Prostate gland (tissue), 2 donors: ENCODE measurements around the gene STAMBP. TPM values are rescaled to one million over a fixed set of nuclear protein-coding genes. Genes with fewer than 3 reads are reported as not detected.
A peak's percentile ranks its signal among the peaks of the same experiment; 100 is the strongest.

ENCODE experiments used
- DNase-seq: peaks from one replicate; pipeline ENCODE4 v3.0.0-alpha.2; 2019; ENCODE audit warnings: low spot score
- H3K27ac ChIP-seq, 2 donors: fragments of 200-600 bp; sonication (generic); 2 replicates each; pipeline ENCODE4 v1.5.1; 2017 to 2019
- H3K27me3 ChIP-seq: fragments of 200-600 bp; sonication (generic); replicated peaks from 2 replicates; pipeline ENCODE4 v1.5.1; 2019; ENCODE audit not compliant: insufficient read depth
- H3K36me3 ChIP-seq, 2 donors: fragments of 200-600 bp; sonication (generic); 1 replicate in 1 of 2; 2 replicates in 1 of 2; pipeline versions ENCODE4 v1.5.1 to v1.8.1; 2017 to 2019
- H3K4me1 ChIP-seq: fragments of 200-600 bp; sonication (generic); replicated peaks from 2 replicates; pipeline ENCODE4 v1.5.1; 2019
- H3K4me3 ChIP-seq, 2 donors: fragments of 200-600 bp; sonication (generic); 2 replicates each; pipeline ENCODE4 v1.5.1; 2017 to 2019
- H3K9me3 ChIP-seq: fragments of 200-600 bp; sonication (generic); 2 replicates; pipeline ENCODE4 v1.5.1; 2017
- POLR2A ChIP-seq: fragments of 450-650 bp; IDR thresholded peaks from one replicate; pipeline ENCODE4 v1.6.1; 2016; ENCODE audit warnings: antibody characterized with exemption, mild to moderate bottlenecking
- POLR2AphosphoS5 ChIP-seq: sonication (generic); formaldehyde crosslinking; IDR thresholded peaks from one replicate; pipeline ENCODE4 v1.6.1; 2017; ENCODE audit warnings: antibody characterized with exemption
- WGBS: methylation state at CpG from one replicate; pipeline ENCODE4 v1.1.5; 2018; 5-methylcytosine and 5-hydroxymethylcytosine counted together
- intact Hi-C: fragments of 100-400 bp; cut with DNase I; formaldehyde crosslinking; loops from one replicate; pipeline ENCODE4 v1.14.2; 2022
- total RNA-seq, 2 donors: library from RNA; depleted of rRNA; stranded (reverse); fragments of >200 nt; gene quantifications; one replicate each; pipeline ENCODE4 v1.1.0, GENCODE V29; 2016
- TF ChIP-seq, protein P1 (sequence below), 4 experiments: fragments of 200-600 bp in 2 of 4; fragments of 450-650 bp in 2 of 4; sonication (generic) in 2 of 4; IDR thresholded peaks; 1 replicate in 3 of 4; 2 replicates in 1 of 4; pipeline ENCODE4 v1.5.1; 2016 to 2019; ENCODE audit warnings: antibody characterized with exemption in 4 of 4, mild to moderate bottlenecking in 2 of 4, moderate library complexity in 2 of 4

STAMBP gene
- total RNA-seq, 2 donors from 2014 or later = 45.9 to 56.6 TPM

DNA sequence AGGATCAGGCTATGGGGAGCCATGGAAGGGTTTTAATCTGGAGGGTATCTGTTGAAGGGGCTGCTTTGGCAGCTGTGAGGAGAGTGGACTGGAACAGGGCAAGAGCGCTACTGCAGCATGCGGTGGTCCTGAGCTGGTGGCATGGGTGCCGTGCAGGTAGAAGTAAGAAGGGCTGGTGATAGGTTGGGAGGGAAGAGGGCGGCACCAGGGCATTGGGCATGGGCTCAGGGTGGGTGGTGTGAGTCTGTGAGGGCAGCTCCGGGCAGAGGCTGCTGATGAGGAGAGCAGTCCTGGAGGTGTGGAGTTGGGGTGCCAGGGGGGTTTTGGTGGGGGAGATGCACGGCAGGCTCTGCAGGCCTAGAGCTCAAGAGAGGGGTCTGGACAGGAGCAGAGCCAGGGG, 66.1 kb downstream of the STAMBP start:
- Histone ChIP-seq H3K9me3 (no peaks in the 10 kb centered on the region), H3K27me3 (no peaks in the 10 kb centered on the region), H3K36me3 (no peaks in the 10 kb centered on the region), H3K4me3 (peak overlapping the region; percentile 15 to 29), H3K27ac (peak overlapping the region; percentile 67 to 80), H3K4me1 (no peaks in the 10 kb centered on the region)
- WGBS = 67% methylated on average over 6 of the region's 6 CpGs
- no peak for DNase-seq
- intact Hi-C loops = loop anchor here (5.0 kb wide), 1 partner anchor 58 kb away; no protein-coding TSS in a partner anchor
- TF ChIP-seq POLR2AphosphoS5 (no peak), POLR2A (no peak)
- TF ChIP-seq, protein P1, sequence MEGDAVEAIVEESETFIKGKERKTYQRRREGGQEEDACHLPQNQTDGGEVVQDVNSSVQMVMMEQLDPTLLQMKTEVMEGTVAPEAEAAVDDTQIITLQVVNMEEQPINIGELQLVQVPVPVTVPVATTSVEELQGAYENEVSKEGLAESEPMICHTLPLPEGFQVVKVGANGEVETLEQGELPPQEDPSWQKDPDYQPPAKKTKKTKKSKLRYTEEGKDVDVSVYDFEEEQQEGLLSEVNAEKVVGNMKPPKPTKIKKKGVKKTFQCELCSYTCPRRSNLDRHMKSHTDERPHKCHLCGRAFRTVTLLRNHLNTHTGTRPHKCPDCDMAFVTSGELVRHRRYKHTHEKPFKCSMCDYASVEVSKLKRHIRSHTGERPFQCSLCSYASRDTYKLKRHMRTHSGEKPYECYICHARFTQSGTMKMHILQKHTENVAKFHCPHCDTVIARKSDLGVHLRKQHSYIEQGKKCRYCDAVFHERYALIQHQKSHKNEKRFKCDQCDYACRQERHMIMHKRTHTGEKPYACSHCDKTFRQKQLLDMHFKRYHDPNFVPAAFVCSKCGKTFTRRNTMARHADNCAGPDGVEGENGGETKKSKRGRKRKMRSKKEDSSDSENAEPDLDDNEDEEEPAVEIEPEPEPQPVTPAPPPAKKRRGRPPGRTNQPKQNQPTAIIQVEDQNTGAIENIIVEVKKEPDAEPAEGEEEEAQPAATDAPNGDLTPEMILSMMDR (IDR thresholded peaks at IDR 0.05) = no peak

DNA sequence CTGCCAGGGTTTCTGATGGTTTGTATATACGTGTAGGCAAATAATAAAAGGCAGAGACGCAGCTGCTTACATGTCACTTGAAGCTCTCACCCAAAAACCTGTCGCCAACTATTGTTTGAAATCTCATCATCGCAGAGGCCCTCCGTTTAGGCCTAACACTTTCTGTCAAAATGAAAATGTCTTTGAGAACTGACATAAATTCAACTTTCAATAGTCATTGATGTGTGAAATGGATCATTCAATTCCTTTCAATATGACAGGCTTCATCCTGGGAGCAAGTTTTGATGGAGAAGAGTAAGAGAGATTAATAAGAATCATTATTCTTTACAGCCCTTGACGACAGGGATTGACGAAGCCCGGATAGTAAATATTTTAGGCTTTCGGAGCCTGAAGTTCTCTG, 66.7 kb downstream of the STAMBP start:
- TF ChIP-seq POLR2AphosphoS5 (no peak), POLR2A (no peak)
- TF ChIP-seq, protein P1 (IDR thresholded peaks at IDR 0.05) = no peak
- Histone ChIP-seq H3K4me3 (peak overlapping the region; percentile 15 to 29), H3K36me3 (no peaks in the 10 kb centered on the region), H3K4me1 (no peaks in the 10 kb centered on the region), H3K27me3 (no peaks in the 10 kb centered on the region), H3K9me3 (no peaks in the 10 kb centered on the region), H3K27ac (peak overlapping the region; percentile 67 to 80)
- WGBS = 47% methylated on average over 9 of the region's 9 CpGs
- intact Hi-C loops = no loop called here
- DNase-seq = no peak

DNA sequence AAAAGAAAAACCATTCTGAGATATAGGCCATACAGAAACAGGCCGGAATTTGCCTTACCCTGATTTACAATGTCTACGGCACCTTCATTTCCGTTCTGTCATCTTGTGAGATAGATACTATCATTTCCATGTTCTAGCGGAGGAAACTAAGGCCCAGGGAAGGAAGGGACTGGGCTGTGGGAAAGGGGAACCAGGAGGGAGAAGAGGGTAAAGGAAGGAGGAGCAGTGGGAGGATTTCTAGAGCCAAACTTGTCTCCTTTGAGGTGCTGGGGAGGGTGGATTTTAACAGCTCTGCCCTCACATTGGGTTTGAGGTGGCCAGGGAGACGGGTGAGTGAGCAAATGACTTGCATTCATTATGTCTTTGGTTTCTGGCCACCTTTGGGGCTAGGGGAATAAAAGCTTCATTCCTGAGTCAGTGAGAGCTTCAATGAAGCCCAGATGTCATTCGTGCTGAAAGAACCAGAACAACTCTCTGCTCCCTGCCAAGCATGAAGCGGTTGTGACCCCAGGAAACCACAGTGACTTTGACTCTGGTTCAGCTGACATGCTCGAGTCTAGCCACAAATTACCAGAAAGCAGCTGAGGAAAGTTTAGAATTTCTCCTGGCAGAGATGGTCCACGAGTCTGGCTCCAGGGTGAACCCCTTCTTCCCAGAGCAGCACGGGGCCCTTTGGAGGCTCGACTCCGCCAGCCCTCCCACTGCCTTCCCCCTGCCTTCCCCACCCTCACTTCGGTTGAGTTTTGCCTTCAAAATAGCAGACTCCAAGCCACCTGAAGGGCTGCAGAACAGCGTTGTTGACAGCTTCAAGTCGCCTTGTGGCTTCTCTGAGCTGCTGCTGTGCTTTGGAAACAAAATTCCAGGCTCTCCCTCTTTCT, 67.8 kb downstream of the STAMBP start:
- 57% methylated on average over 15 of the region's 15 CpGs for whole genome bisulfite sequencing
- H3K9me3 ChIP-seq = no peaks in the 10 kb centered on the region
- H3K27ac ChIP-seq = peak overlapping the region; percentile 67 to 80
- no peak for DNase-seq
- no peaks in the 10 kb centered on the region for H3K4me1 ChIP-seq
- intact Hi-C loops = no loop called here
- TF ChIP-seq, protein P1 (IDR thresholded peaks at IDR 0.05) = no peak
- TF ChIP-seq POLR2A (no peak), POLR2AphosphoS5 (no peak)
- H3K27me3 ChIP-seq = no peaks in the 10 kb centered on the region
- peak overlapping the region; percentile 15 to 29 for H3K4me3 ChIP-seq
- H3K36me3 ChIP-seq = no peaks in the 10 kb centered on the region

DNA sequence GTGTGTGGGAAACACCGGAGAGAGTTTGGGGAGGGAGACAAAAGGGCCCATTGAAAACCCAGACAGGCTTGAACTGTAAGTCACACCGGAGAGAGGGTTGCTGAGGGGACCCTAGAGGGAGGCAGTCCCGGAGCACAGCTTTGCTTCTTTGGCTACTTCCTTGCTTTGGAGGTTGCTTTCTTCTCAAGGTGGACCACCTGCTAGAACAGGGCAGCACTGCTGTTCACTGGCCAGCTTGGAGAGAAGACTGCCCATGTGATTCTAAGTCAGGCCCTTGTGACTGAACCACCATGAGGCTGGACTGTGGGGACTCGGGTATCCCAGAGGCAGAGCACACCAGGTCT, 68.5 kb downstream of the STAMBP start:
- intact Hi-C loops = no loop called here
- H3K27me3 ChIP-seq = no peaks in the 10 kb centered on the region
- DNase-seq = no peak
- H3K4me1 ChIP-seq = no peaks in the 10 kb centered on the region
- H3K27ac ChIP-seq = peak overlapping the region; percentile 67 to 80
- peak overlapping the region; percentile 15 to 29 for H3K4me3 ChIP-seq
- TF ChIP-seq POLR2AphosphoS5 (peak; percentile 2), POLR2A (no peak)
- 62% methylated on average over 4 of the region's 4 CpGs for WGBS
- no peaks in the 10 kb centered on the region for H3K36me3 ChIP-seq
- H3K9me3 ChIP-seq = no peaks in the 10 kb centered on the region

DNA sequence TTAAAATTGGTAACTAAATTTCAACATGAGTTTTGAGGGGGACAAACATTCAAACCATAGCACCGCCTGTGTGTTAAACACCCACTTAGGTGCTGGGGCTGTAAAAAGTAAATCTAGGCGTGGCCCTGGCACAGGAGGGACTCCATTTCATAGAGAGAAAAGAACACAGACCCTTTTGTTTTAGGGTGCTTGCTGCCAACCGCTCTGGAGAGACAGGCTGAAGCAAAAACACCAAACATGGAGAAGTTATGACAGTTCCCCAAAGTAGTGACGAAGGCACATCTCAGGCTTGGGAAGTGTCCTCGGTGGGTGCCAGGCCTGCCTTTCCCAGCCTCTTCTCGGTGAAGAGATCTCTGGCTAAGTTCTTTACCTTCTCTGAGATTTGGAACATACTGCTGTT, 69.2 kb downstream of the STAMBP start:
- Histone ChIP-seq H3K27ac (peak overlapping the region in 1 of 2 donors; percentile 80), H3K36me3 (no peaks in the 10 kb centered on the region), H3K4me3 (peak overlapping the region; percentile 15 to 29), H3K27me3 (no peaks in the 10 kb centered on the region), H3K9me3 (no peaks in the 10 kb centered on the region), H3K4me1 (no peaks in the 10 kb centered on the region)
- DNase-seq = no peak
- intact Hi-C loops = no loop called here
- WGBS = 24% methylated on average over 6 of the region's 6 CpGs
- TF ChIP-seq POLR2AphosphoS5 = peak; percentile 57
- TF ChIP-seq, protein P1 (IDR thresholded peaks at IDR 0.05) = no peak
